NT2/D1 (cell line): ENCODE results near the gene PLA2G1B.
"Not testable (repeated sequence)": the region's sequence is repeated elsewhere in the genome, so short reads cannot be mapped to it uniquely, and the experiment has no call there.

Experiments
- DNase-seq: peaks from one replicate; pipeline ENCODE4 v3.0.0-alpha.2; 2011; ENCODE audit warnings: low read depth, low spot score
- H3K27me3 ChIP-seq: 2 replicates; pipeline ENCODE4 v1.6.0; 2011; ENCODE audit warnings: mild to moderate bottlenecking; ENCODE audit not compliant: insufficient read length, insufficient read depth
- H3K36me3 ChIP-seq: 2 replicates; pipeline ENCODE4 v1.6.1; 2011; ENCODE audit warnings: mild to moderate bottlenecking, low read length, mixed read lengths; ENCODE audit not compliant: insufficient read depth, insufficient read length
- H3K4me1 ChIP-seq: 2 replicates; pipeline ENCODE4 v1.5.1; 2011; ENCODE audit not compliant: insufficient read depth, insufficient read length
- H3K4me3 ChIP-seq: 2 replicates; pipeline ENCODE4 v1.5.1; 2011; ENCODE audit warnings: low read depth; ENCODE audit not compliant: insufficient read length
- H3K9ac ChIP-seq: 2 replicates; pipeline ENCODE4 v1.6.0; 2011; ENCODE audit warnings: low read depth; ENCODE audit not compliant: insufficient read length
- H3K9me3 ChIP-seq: 2 replicates; pipeline ENCODE4 v1.5.1; 2011; ENCODE audit warnings: mild to moderate bottlenecking, low read length; ENCODE audit not compliant: insufficient read depth
- SUZ12 ChIP-seq: IDR thresholded peaks from 2 replicates; pipeline ENCODE4 v1.6.1; 2011; ENCODE audit not compliant: insufficient read length, insufficient read depth; ENCODE audit errors: extremely low read depth
- YY1 ChIP-seq: IDR thresholded peaks from 2 replicates; pipeline ENCODE4 v1.6.1; 2011; ENCODE audit not compliant: insufficient read length, insufficient read depth
- ZNF274 ChIP-seq: IDR thresholded peaks from 2 replicates; pipeline ENCODE4 v1.6.1; 2011; ENCODE audit warnings: mild to moderate bottlenecking, low read depth, low read length

Gene PLA2G1B

GRCh38 chr12:120339256-120339655 lies 11.7 kb upstream of the PLA2G1B start:
- no peak for DNase-seq
- Histone ChIP-seq H3K9me3 (peaks cover 34% of the 10 kb centered on the region), H3K36me3 (peaks cover 22% of the 10 kb centered on the region), H3K27me3 (no peaks in the 10 kb centered on the region), H3K9ac (no peak overlapping the region), H3K4me3 (no peak overlapping the region), H3K4me1 (peaks cover 9% of the 10 kb centered on the region)
- TF ChIP-seq ZNF274 (no peak), SUZ12 (no peak), YY1 (no peak)

GRCh38 chr12:120337730-120338129 lies 10.2 kb upstream of the PLA2G1B start:
- H3K4me3 ChIP-seq = no peak overlapping the region
- peaks cover 7% of the 10 kb centered on the region for H3K36me3 ChIP-seq
- H3K9me3 ChIP-seq = peaks cover 34% of the 10 kb centered on the region
- TF ChIP-seq YY1 = no peak
- TF ChIP-seq ZNF274 = no peak
- no peak for TF ChIP-seq SUZ12
- H3K4me1 ChIP-seq = peaks cover 5% of the 10 kb centered on the region
- no peaks in the 10 kb centered on the region for H3K27me3 ChIP-seq
- DNase-seq = no peak
- H3K9ac ChIP-seq = no peak overlapping the region

- H3K4me1 ChIP-seq = not testable (repeated sequence)
Measured at GRCh38 chr12:120336392-120336791, 8.8 kb upstream of the PLA2G1B start.

GRCh38 chr12:120335447-120335846 lies 7.9 kb upstream of the PLA2G1B start:
- H3K9me3 ChIP-seq = peaks cover 34% of the 10 kb centered on the region
- DNase-seq, H3K4me1 ChIP-seq, H3K36me3 ChIP-seq, H3K27me3 ChIP-seq, H3K9ac ChIP-seq, H3K4me3 ChIP-seq: not testable (repeated sequence)

More at GRCh38 chr12:120336392-120336791, 8.8 kb upstream of the PLA2G1B start:
- not testable (repeated sequence) for H3K36me3 ChIP-seq, H3K4me3 ChIP-seq, DNase-seq, H3K27me3 ChIP-seq, H3K9ac ChIP-seq
- H3K9me3 ChIP-seq = peaks cover 34% of the 10 kb centered on the region

- Histone ChIP-seq H3K4me1 (no peaks in the 10 kb centered on the region), H3K27me3 (no peaks in the 10 kb centered on the region), H3K9me3 (peaks cover 21% of the 10 kb centered on the region), H3K4me3 (no peak overlapping the region), H3K9ac (no peak overlapping the region), H3K36me3 (no peaks in the 10 kb centered on the region)
- no peak for DNase-seq
- TF ChIP-seq ZNF274 = no peak
Measured at GRCh38 chr12:120332523-120332922, 4.9 kb upstream of the PLA2G1B start.

GRCh38 chr12:120332041-120332440 lies 4.5 kb upstream of the PLA2G1B start:
- no peaks in the 10 kb centered on the region for H3K27me3 ChIP-seq
- no peaks in the 10 kb centered on the region for H3K36me3 ChIP-seq
- no peak for DNase-seq
- no peaks in the 10 kb centered on the region for H3K4me1 ChIP-seq
- H3K9ac ChIP-seq = no peak overlapping the region
- TF ChIP-seq ZNF274 = no peak
- TF ChIP-seq YY1 = no peak
- no peak for TF ChIP-seq SUZ12
- no peak overlapping the region for H3K4me3 ChIP-seq
- H3K9me3 ChIP-seq = peaks cover 16% of the 10 kb centered on the region

GRCh38 chr12:120331390-120331789 lies 3.8 kb upstream of the PLA2G1B start:
- TF ChIP-seq ZNF274 = no peak
- TF ChIP-seq YY1 = no peak
- no peak for TF ChIP-seq SUZ12
- H3K27me3 ChIP-seq = no peaks in the 10 kb centered on the region
- no peaks in the 10 kb centered on the region for H3K36me3 ChIP-seq
- no peak overlapping the region for H3K4me3 ChIP-seq
- H3K9me3 ChIP-seq = peaks cover 10% of the 10 kb centered on the region
- H3K4me1 ChIP-seq = no peaks in the 10 kb centered on the region
- DNase-seq = no peak
- no peak overlapping the region for H3K9ac ChIP-seq

GRCh38 chr12:120328228-120328627 lies 649 bp upstream of the PLA2G1B start:
- Histone ChIP-seq H3K9me3 (no peaks in the 10 kb centered on the region), H3K36me3 (no peaks in the 10 kb centered on the region), H3K9ac (no peak overlapping the region), H3K27me3 (peaks cover 7% of the 10 kb centered on the region), H3K4me1 (no peaks in the 10 kb centered on the region), H3K4me3 (no peak overlapping the region)
- no peak for DNase-seq
- TF ChIP-seq ZNF274 (no peak), SUZ12 (no peak), YY1 (no peak)
